GF-D8 (cell line): Measurements from ENCODE around the gene DOP1B.
A peak's percentile ranks its signal among the peaks of the same experiment; 100 is the strongest.
"Not testable (repeated sequence)": the region's sequence is repeated elsewhere in the genome, so short reads cannot be mapped to it uniquely, and the experiment has no call there.

Source experiments
- DNase-seq: peaks from one replicate; lab custom pipeline; 2025; lab: John Stamatoyannopoulos, UW

Gene DOP1B, protein sequence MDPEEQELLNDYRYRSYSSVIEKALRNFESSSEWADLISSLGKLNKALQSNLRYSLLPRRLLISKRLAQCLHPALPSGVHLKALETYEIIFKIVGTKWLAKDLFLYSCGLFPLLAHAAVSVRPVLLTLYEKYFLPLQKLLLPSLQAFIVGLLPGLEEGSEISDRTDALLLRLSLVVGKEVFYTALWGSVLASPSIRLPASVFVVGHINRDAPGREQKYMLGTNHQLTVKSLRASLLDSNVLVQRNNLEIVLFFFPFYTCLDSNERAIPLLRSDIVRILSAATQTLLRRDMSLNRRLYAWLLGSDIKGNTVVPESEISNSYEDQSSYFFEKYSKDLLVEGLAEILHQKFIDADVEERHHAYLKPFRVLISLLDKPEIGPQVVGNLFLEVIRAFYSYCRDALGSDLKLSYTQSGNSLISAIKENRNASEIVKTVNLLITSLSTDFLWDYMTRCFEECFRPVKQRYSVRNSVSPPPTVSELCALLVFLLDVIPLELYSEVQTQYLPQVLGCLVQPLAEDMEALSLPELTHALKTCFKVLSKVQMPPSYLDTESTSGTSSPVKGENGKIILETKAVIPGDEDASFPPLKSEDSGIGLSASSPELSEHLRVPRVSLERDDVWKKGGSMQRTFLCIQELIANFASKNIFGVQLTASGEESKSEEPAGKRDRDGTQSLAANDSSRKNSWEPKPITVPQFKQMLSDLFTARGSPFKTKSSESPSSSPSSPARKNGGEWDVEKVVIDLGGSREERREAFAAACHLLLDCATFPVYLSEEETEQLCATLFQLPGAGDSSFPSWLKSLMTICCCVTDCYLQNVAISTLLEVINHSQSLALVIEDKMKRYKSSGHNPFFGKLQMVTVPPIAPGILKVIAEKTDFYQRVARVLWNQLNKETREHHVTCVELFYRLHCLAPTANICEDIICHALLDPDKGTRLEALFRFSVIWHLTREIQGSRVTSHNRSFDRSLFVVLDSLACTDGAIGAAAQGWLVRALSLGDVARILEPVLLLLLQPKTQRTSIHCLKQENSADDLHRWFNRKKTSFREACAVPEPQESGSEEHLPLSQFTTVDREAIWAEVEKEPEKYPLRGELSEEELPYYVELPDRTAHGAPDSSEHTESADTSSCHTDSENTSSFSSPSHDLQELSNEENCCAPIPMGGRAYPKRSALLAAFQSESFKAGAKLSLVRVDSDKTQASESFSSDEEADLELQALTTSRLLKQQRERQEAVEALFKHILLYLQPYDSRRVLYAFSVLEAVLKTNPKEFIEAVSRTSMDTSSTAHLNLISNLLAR (N-terminal part only)

DNA sequence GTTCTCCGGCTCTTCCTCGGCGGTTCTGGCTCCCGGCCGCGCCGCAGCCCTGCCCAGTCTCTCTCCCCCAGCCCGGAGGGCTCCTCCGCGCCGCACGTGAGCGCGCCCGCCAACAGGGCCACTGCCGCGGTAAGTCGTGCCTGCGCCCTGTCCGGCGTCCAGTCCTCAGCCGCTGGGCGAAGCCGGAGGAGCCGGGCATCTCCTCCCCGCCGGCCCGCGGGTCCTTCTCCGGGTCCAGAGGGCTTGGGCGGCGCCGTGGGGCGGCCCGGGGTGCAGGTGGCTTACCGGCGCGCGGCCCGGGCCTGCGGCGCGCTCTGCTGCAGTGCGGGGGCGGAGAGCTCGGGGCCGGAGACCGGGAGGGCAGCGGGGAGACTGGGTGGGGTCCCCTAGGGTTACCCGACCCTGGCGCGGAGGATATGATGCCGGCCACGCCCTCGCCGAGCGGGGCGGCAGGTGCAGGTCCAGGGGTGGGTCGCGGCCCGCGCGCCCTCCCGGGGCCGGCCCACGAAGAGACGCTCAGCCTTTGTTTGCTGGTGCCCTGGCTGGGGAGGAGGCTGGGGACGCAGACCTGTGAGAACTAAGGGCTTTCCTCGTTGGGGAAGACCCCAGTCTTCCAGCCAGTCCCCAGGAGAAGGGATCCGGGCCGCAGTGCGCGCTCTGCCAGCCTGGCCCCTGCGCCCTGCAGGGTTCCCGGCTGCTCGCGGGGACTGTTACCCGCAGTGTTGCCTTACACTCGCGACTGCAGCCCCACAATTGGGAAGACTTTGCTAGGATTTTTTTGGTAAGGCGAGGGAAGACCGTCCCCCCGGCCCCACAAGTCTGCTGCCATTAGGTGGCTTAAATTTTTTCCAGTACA, at the start of gene DOP1B:
Gene DOP1B (plus strand): TSS at position 10 of the 856 bp plus-strand sequence. CDS start 7,910 bp downstream, outside the sequence.
- no peak for DNase-seq

DNA sequence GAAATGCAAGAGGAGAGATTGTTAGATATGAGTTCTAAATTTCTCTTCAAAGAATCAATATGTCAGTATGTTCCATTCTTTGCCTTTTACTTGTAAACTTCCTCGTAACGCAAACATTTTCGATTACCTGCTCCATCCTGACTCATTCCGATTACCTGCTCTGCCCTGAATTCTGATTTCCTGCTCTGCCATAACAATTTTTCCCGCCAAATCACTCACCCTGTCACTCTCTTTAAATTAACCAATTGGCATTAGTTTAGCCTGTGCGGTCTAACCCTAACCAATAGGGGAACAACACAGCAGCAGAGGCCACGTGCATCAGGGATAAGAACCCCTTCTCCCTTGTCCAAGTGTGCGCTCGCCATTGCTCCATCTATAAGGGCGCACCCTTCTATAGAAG, 46.8 kb upstream of the DOP1B start:
- no peak for DNase-seq

GRCh38 chr21:36111238-36111637, 45.4 kb upstream of the DOP1B start:
- no peak for DNase-seq

GRCh38 chr21:36113647-36114428, 42.8 kb upstream of the DOP1B start:
- no peak for DNase-seq

GRCh38 chr21:36115138-36115730, 41.4 kb upstream of the DOP1B start:
- DNase-seq: peak; percentile 27

GRCh38 chr21:36117286-36117741, 39.3 kb upstream of the DOP1B start:
- DNase-seq: no peak

GRCh38 chr21:36120304-36120888, 36.2 kb upstream of the DOP1B start:
- DNase-seq: no peak

DNA sequence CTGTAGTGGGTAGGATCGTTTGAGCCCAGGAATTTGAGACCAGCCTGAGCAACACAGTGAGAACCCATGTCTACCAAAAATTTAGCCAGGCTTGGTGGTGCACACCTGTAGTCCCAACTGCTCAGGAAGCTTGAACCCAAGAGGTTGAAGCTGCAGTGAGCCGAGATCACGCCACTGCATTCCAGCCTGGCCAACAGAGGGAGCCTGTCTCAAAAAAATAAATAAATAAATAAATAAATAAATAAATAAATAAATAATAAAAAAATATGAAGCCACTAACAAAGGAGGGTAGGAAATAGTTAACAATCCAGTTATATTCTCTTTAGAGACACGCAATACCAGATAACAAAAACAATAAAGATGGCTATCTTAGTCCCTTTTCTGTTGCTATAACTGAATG, 33.6 kb upstream of the DOP1B start:
- DNase-seq: no peak

DNA sequence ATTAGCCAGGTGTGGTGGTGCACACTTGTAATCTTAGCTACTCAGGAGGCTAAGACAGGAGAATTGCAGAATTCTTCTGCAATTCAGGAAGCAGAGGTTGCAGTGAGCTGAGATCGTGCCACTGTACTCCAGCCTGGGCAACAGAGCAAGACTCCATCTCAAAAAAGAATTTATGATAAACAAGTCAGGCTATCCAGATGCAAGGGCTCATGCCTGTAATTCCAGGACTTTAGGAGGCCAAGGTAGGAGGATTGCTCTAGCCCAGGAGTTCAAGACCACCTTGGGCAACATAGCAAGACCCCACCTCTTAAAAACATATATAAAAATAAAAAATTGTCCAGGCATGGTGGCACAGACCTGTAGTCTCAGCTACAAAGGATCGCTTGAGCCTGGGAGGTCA, 32.2 kb upstream of the DOP1B start:
- DNase-seq: no peak

DNA sequence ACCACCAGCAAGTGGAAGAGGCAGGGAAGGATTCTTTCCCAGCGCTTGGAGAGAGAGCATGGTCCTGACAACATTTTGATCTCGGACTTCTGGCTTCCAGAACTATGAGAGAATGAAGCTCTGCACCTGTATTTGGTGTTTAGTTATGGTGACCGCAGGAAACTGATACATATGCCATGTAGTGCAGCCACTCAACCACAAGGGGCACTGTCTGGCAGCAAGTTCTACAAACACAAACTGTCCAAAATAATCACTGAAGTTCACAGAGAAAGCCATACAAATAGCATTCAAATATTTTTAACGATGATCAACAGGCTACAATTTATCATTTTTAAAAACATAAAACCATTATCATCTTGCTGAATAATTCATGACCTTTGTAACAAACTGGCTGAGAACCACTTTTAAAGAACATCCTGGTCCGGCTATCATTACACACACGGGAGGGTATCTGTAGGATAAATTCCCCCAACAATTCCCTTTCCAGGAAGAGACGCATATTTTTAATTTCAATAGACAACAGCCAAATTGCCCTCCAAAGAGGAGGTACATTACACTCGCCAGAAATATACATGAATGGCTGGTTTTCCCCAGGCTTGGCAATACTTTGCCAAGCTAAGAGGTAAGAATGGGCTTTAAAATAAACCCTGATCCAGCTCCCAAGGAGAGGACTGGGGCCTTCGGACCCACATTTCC, 31.0 kb upstream of the DOP1B start:
- DNase-seq: no peak

DNA sequence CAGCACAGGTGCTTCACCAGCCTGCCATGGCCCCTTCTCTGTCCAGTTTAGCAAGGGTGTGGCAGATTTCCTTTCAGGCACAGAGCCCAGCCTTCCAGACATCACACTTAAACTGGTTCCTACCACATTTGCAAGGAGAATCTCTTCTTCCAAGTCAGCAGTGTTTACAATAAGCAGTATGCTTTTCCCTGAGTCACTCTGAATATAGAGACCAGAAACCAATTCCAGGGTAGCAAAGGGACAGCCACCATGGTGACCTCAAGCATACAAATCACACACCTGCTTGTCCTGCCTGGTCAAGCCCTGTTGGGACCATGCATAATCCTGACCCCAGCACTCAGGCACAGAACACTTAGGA, 30.4 kb upstream of the DOP1B start:
- DNase-seq: no peak

DNA sequence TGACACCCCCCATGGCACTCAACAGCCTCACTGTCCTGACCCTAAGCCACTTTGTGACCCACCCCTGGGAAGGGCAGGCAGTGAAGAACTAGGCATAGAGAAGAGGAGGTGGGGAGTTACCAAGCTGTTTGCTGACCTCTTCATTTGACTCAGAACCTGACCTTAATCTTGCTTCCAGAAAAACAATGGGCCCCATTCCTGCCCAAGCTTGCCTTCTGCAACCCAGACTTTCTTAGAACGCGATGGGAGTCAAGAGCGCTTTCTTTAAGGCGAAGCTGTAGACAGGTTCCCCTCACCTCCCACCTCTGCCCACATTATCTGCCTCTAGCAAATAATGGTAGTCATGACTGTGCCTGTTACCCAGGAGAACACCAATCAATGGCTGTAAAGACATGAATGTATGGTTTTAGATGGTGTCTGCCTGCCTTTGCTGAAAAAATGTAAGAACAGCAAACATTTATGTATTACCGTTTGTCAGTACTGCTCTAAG, 30.0 kb upstream of the DOP1B start:
- DNase-seq: no peak

DNA sequence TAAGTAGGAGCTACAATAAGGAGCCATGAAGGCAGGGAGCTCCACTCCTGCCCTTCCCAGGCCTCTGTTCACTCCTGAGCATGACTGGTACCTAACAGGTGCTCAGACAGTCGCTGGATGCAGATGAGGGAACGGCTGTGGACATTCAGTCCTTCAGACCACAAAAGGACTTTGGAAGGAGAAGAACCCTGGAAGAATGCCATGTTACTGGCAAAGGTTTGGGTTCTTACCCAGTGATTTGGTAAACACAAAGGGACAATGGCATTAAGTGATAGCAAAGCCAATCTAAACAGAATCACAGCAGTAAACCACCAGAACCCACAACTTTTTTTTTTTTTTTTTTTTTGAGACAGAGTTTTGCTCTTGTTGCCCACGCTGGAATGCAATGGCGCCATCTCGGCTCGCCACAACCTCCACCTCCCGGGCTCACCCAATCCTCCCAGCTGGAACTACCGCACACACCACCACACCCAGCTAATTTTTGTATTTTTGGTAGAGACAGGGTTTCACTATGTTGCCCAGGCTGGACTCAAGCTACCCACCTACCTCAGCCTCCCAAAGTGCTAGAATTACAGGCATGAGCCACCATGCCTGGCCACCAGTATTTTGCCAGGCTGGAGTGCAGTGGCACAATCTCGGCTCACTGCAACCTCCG, 29.2 kb upstream of the DOP1B start:
- no peak for DNase-seq

DNA sequence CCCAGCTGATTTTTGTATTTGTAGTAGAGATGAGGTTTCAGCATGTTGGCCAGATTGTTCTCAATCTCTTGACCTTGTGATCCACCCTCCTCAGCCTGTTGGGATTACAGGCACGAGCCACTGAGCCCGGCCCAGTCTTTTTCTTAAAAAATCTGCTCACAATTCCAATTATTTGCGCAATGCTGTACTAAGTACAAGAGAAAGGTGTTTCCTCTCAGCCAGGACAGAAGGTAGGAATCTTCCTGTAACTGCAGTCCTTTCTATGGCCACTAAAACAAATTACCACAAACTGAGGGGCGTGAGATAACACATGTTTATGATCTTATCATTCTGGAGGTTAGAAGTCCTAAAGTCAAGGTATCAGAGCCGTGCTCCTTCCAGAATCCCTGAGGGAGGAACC, 28.6 kb upstream of the DOP1B start:
- no peak for DNase-seq

DNA sequence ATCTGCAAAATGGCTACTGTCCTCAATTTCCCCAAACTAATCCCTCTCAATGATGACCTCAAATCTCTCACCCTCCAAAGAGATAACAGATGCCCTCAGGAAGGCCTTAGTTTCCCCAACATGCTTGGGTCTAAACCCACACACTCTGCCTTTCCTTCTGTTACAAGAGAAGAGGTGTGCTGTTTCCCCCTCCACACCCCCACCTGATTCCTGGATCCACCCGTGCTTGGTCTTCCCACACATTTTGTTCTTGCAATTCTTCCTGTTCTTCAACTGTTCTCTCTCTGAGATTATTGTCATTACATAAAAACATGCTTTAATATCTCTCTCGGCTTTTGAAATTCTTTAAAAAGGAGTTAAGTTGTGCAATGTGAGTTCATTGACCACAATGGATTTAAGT, 27.4 kb upstream of the DOP1B start:
- no peak for DNase-seq

- DNase-seq: not testable (repeated sequence)
Measured at GRCh38 chr21:36130414-36130762, 26.2 kb upstream of the DOP1B start.

DNA sequence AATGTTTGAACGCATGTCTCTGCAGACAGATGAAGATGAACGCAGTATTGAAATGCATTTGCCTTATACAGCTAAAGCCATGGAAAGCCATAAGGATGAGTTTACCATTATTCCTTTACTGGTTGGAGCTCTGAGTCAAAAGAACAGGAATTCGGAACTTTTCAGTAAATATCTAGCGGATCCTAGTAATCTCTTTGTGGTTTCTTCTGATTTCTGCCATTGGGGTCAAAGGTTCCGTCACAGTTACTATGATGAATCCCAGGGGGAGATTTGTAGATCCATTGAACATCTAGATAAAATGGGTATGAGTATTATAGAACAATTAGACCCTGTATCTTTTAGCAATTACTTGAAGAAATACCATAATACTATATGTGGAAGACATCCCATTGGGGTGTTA, 25.8 kb upstream of the DOP1B start:
- not testable (repeated sequence) for DNase-seq

GRCh38 chr21:36132696-36133095, 23.9 kb upstream of the DOP1B start:
- DNase-seq: no peak
